Camera-type eye (tissue), 1 donor: ENCODE measurements around the gene NPIPA8. TPM values are rescaled to one million over a fixed set of nuclear protein-coding genes. Genes with fewer than 3 reads are reported as not detected.

Source experiments
- total RNA-seq: library from RNA; depleted of rRNA; stranded (reverse); fragments of >200 nt; gene quantifications from one replicate; pipeline ENCODE4 v1.2.3, GENCODE V29; 2014

NPIPA8 gene
- total RNA-seq: 76.3 TPM

DNA sequence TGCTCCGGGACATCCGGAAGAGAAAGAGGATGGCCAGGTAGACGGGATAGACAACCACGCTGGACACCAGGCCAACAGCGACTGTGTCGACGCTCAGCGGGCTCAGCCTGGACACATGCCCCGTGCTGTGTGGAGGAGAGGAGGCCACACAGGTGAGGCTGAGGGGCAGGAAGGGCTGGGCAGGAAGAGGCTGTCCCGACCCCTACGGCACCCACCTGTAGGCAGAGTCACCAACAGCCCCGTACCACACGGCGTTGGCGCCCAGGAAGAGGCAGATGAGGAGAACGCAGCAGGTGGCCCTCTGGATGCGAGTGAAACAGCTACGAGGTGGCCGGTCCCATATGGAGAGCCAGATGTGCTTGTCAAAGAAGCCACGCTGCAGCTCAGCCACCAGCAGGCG is at the start of gene NPIPA8:
NPIPA8 (minus strand) TSS at position 101 of the 400 bp plus-strand sequence. CDS start 4,074 bp downstream, outside the sequence.

Other genes with a start within 250 kb of the NPIPA8 start
- 66.8 TPM for gene NOMO2, start 225.4 kb upstream of the NPIPA8 start, total RNA-seq